IPS-NIHi11 (cell line): Measurements from ENCODE around the gene ABCG1.

Experiments used
- DNase-seq: peaks from one replicate; pipeline ENCODE4 v3.0.0; 2012; ENCODE audit warnings: mixed read lengths, low spot score

ABCG1 gene

DNA sequence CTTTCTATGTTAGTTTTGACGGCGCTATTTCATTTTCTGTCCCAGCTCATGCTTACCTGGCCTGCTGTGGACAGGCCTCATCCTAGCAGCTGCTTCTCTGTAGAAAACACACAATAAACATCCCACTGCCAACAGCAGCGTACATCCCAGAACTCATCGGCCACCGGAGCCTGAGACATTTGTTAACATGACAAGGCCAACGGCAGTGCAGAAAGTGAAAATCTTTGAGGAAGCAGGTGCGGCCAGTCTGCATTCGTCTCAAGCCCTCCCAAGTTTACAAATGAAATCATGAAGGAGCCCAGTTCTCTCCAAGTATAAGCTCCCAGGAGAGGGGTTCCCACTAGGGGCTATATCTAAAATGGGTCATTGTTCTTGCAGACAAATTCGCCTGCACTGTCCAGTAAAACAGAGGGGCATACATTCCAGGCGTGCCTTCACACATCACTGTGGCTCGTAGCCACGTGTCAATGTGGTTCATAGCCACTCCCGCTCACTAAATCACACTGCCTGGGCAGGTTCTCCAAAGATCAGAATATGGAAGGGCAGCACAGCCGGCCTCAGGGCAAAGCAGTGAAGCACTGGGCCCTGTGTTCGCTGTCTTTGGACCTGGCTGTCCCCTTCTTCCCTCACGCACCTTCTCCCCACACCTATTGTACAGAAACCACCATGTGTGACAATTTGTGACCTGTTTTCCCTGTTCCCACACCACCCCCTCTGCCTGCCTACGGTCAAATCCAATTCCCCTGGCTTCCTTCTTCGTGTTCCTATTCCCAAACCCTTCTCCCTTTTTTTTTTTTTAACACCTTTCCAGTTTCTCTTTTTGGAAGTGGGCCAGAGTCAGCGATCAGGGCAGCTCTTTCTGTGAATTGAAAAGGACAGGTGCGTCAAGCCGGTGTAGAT is 27.0 kb upstream of the ABCG1 start:
- DNase-seq: no peak

DNA sequence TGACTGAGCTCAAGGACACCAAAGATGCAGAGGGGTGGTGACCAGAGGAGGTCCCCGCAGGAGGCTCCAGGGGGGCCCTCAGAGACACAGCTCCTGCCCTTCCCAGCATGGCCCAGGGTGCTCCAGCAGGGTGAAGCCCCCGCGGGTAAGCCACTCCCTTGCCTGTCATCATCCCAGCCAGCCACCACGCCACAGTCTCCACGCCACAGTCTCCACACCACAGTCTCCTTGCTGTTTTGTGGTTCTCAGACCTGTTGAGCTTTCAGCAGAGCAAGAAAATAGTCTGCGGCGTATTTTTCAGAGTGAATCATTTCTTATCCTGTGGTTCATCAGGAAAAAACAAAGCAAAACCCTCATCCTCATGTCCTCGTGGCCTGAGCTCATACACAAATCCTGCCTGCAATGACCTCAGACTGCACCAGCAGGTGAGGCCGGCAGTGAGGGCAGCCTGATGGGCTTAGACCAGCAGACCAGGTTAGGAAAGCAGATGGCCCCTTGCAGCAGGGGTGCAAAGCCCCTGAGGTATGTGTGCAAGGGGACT is 25.7 kb upstream of the ABCG1 start:
- no peak for DNase-seq

GRCh38 chr21:42193721-42194120 is 25.2 kb upstream of the ABCG1 start:
- DNase-seq: no peak

- DNase-seq: no peak
Measured at GRCh38 chr21:42194863-42195262, 24.1 kb upstream of the ABCG1 start.

- no peak for DNase-seq
Measured at GRCh38 chr21:42195378-42196031, 23.4 kb upstream of the ABCG1 start.

- no peak for DNase-seq
Measured at GRCh38 chr21:42198929-42199867, 19.7 kb upstream of the ABCG1 start.

DNA sequence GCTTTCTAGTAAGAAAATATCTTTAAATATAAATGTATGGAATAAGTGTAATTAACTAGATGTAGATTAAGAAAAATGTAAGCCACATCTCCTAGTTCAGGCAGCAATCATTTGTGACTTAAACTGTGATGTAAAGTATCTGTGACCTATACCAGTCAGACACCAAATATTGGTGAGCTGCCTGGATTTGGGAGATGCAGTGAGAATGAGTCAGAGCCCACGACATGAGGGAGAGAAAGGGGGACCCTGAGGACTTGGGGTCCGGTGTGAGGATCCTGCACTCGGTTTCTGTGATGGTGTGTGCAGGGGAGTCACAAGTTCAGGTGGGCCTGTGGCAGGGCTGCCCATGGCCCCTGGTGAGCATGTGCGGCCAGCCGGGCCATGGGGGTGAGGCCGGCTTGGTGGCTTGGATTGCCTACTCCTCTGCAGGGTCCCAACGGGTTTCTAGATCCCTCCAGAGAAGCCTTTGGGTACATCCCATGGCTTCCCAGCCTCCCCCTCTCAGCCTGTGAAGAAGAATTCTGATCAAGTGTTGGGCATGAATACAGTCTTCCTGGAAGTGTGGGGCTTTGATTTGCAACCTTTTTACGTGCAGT is 19.0 kb upstream of the ABCG1 start:
- no peak for DNase-seq

GRCh38 chr21:42200906-42201614 is 17.9 kb upstream of the ABCG1 start:
- DNase-seq: no peak

GRCh38 chr21:42201615-42202161 is 17.3 kb upstream of the ABCG1 start:
- DNase-seq: no peak

DNA sequence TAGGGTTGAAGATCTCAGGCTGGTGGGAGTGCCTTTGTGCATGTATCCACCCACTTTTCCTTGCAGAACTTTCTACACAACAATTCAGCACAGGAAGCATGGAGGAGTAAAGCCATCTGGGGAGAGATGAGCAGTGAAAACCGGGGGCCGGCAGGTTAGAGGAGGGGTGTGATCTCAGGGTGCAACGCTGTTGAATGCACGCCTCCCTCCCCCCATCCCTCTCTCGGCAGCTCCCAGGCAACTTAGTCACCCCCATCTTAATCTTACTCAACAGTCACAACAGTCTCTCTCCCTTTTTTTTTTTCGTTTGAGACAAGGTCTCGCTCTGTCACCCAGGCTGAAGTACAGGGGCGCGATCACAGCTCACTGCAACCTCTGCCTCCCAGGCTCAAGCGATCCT is 16.6 kb upstream of the ABCG1 start:
- no peak for DNase-seq

DNA sequence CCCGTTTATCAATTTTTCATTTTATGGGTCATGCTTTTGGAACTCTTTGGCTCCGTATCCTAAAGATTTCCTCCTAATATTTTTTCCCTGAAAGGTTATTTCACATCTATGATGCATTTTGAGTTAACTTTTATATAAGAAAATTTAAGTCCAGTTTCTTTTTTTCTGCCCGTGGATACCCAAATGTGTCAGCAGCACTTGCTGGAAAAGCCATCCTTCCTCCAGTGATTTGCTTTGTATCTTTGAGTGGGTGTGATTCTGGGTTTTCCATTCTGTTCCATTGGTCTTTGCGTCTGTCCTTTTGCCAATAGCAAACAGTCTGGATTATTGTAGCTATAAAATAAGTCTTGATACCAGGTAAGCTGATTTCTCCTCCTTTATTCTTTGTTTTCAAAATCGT is 15.6 kb upstream of the ABCG1 start:
- DNase-seq: no peak

DNA sequence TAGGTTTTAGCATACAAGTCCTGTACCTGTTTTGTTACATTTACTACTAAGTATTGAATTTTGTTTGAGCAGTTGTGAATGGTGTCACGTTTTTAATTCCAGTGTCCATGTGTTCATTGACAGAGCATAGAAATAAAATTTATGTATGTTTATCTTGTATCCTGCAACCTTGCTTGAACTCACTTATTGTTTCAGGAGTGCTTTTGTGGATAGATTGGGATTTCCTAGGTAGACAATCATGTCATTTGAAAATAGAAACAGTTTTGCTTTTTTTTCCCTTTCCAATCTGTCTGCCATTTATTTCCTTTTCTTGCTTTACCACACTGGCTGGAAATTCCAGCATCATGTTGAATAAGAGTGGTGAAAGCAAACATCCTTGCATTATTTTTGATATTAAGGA is 15.0 kb upstream of the ABCG1 start:
- DNase-seq: no peak

- DNase-seq: no peak
Measured at GRCh38 chr21:42207426-42207825, 11.5 kb upstream of the ABCG1 start.

GRCh38 chr21:42208036-42208435 is 10.9 kb upstream of the ABCG1 start:
- DNase-seq: no peak

- no peak for DNase-seq
Measured at GRCh38 chr21:42208801-42209490, 10.0 kb upstream of the ABCG1 start.

DNA sequence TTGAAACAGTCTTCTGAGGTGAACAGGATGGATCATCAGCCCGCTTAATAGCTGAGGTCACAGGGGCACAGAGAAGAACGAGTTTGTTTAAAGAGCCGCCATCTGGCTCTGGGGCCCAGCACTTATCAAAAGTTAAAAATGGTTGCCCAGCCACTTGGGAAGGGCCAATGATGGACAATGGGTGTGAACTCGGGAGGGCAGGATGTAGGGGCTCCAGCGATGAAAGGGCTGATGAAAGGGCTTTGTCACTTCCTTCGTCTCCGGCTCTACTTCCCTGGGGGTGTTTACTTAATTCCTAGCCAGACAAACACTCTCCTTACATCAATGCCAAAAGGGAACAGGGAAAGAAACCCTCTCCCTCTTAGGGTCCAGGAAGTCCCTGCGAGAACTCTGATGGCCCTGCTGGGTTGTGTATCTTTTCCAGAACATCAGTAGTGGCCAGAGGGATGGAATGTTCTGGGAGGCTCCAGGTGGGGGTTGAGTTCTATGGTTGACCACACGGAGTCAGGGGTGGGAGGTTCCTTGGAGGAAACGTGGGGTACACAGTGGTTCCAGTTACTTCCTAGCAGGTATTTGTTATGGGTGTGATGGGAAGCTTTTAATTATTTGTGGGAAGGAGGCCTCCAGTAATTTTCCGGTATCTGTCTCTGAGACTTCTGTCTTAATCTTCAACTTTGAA is 9.0 kb upstream of the ABCG1 start:
- DNase-seq: no peak

DNA sequence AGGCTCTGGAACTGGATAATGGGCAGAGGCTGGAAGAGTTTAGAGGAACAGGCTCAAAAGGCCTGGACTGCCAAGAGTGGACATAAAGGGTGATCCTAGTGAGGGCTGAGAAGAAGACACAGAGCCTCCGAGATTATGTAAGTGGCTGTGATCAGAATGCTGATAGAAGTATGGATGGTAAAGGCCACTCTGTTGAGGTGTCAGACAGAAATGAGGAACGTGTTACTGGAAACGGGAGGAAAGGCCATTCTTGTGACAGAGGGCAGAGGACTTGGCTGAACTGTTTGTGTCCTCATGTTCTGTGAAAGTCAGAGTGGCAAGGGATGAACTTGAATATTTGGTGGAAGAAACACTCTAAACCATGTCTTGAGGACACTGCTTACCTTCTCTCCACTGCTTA is 6.7 kb upstream of the ABCG1 start:
- DNase-seq: no peak

GRCh38 chr21:42213082-42213774 is 5.7 kb upstream of the ABCG1 start:
- no peak for DNase-seq
